H9 (cell line): ENCODE results near the gene NEIL1. TPM values are rescaled to one million over a fixed set of nuclear protein-coding genes. Genes with fewer than 3 reads are reported as not detected.
A peak's percentile ranks its signal among the peaks of the same experiment; 100 is the strongest.

ENCODE experiments used
- DNase-seq: peaks from one replicate; pipeline ENCODE4 v3.0.0-alpha.2; 2017
- H2AFZ ChIP-seq: one replicate; pipeline ENCODE4 v1.6.1; 2013; ENCODE audit warnings: mild to moderate bottlenecking, low read length, control low read depth, moderate library complexity
- H2AK5ac ChIP-seq: 2 replicates; pipeline ENCODE4 v1.6.1; 2013; ENCODE audit warnings: low read length, control low read depth, mixed read lengths; ENCODE audit not compliant: insufficient read length
- H2BK120ac ChIP-seq: one replicate; pipeline ENCODE4 v1.6.1; 2013; ENCODE audit warnings: low read depth, mild to moderate bottlenecking, low read length, control low read depth, inconsistent platforms; ENCODE audit not compliant: poor library complexity, severe bottlenecking
- H2BK12ac ChIP-seq: 2 replicates; pipeline ENCODE4 v1.6.1; 2013; ENCODE audit warnings: low read length, control low read depth, mixed read lengths, low read depth; ENCODE audit not compliant: insufficient read length
- H2BK15ac ChIP-seq: 2 replicates; pipeline ENCODE4 v1.6.1; 2013; ENCODE audit warnings: low read depth, low read length, control low read depth
- H2BK20ac ChIP-seq: one replicate; pipeline ENCODE4 v1.6.1; 2013; ENCODE audit warnings: low read depth, mild to moderate bottlenecking, low read length, control low read depth, inconsistent platforms; ENCODE audit not compliant: poor library complexity, severe bottlenecking
- H2BK5ac ChIP-seq: 2 replicates; pipeline ENCODE4 v1.6.1; 2013; ENCODE audit warnings: low read length, control low read depth, mixed read lengths; ENCODE audit not compliant: insufficient read length
- H3K14ac ChIP-seq: 2 replicates; pipeline ENCODE4 v1.6.1; 2013; ENCODE audit warnings: low read length, control low read depth; ENCODE audit not compliant: insufficient read depth
- H3K18ac ChIP-seq: 2 replicates; pipeline ENCODE4 v1.6.1; 2013; ENCODE audit warnings: low read depth, mild to moderate bottlenecking, mixed read lengths, low read length, control low read depth; ENCODE audit not compliant: insufficient read length
- H3K23ac ChIP-seq: 2 replicates; pipeline ENCODE4 v1.6.1; 2013; ENCODE audit warnings: low read length, control low read depth, mixed read lengths, low read depth; ENCODE audit not compliant: insufficient read length
- H3K23me2 ChIP-seq: 2 replicates; pipeline ENCODE4 v1.6.1; 2013; ENCODE audit warnings: low read depth, mild to moderate bottlenecking, mixed read lengths, low read length, control low read depth; ENCODE audit not compliant: insufficient read length, poor library complexity, severe bottlenecking
- H3K27ac ChIP-seq: 2 replicates; pipeline ENCODE4 v1.5.1; 2013; ENCODE audit warnings: low read length, control low read depth, mixed read lengths, low read depth; ENCODE audit not compliant: insufficient read length
- H3K27me3 ChIP-seq: 2 replicates; pipeline ENCODE4 v1.6.1; 2013; ENCODE audit warnings: low read length, control low read depth, inconsistent platforms; ENCODE audit not compliant: insufficient read depth
- H3K4ac ChIP-seq: 2 replicates; pipeline ENCODE4 v1.6.1; 2013; ENCODE audit warnings: low read depth, mild to moderate bottlenecking, control low read depth, inconsistent platforms, low read length, moderate library complexity
- H3K4me1 ChIP-seq: 2 replicates; pipeline ENCODE4 v1.6.1; 2013; ENCODE audit warnings: low read length, control low read depth, inconsistent platforms; ENCODE audit not compliant: insufficient read depth
- H3K4me2 ChIP-seq: 2 replicates; pipeline ENCODE4 v1.6.1; 2013; ENCODE audit warnings: low read length, control low read depth, mixed read lengths; ENCODE audit not compliant: insufficient read length, insufficient read depth
- H3K56ac ChIP-seq: 2 replicates; pipeline ENCODE4 v1.6.1; 2013; ENCODE audit warnings: low read depth, mild to moderate bottlenecking, mixed read lengths, low read length, control low read depth; ENCODE audit not compliant: insufficient read length
- H3K79me1 ChIP-seq: 2 replicates; pipeline ENCODE4 v1.6.1; 2013; ENCODE audit warnings: low read depth, mild to moderate bottlenecking, moderate library complexity, low read length, control low read depth, inconsistent platforms; ENCODE audit not compliant: insufficient read depth, poor library complexity, severe bottlenecking
- H3K79me2 ChIP-seq: 2 replicates; pipeline ENCODE4 v1.6.1; 2013; ENCODE audit warnings: low read length, control low read depth, inconsistent platforms; ENCODE audit not compliant: insufficient read depth
- H3K9ac ChIP-seq: 2 replicates; pipeline ENCODE4 v1.6.1; 2013; ENCODE audit warnings: low read length, control low read depth, mixed read lengths; ENCODE audit not compliant: insufficient read length; ENCODE audit errors: extremely low read depth
- H3K9me3 ChIP-seq: one replicate; pipeline ENCODE4 v1.6.1; 2013; ENCODE audit warnings: low read depth, low read length, inconsistent platforms; ENCODE audit not compliant: control insufficient read depth
- H3T11ph ChIP-seq: one replicate; pipeline ENCODE4 v1.6.1; 2013; ENCODE audit warnings: mild to moderate bottlenecking, low read length, control low read depth, inconsistent platforms
- H4K20me1 ChIP-seq: one replicate; pipeline ENCODE4 v1.6.1; 2013; ENCODE audit not compliant: control insufficient read depth, insufficient read length, insufficient read depth
- H4K5ac ChIP-seq: 2 replicates; pipeline ENCODE4 v1.6.1; 2013; ENCODE audit warnings: low read depth, mild to moderate bottlenecking, mixed read lengths, low read length, control low read depth; ENCODE audit not compliant: insufficient read length
- H4K8ac ChIP-seq: replicated peaks from 2 replicates; pipeline ENCODE4 v1.6.1; 2013; ENCODE audit warnings: low read length, control low read depth, mixed read lengths, low read depth; ENCODE audit not compliant: insufficient read length
- H4K91ac ChIP-seq: 2 replicates; pipeline ENCODE4 v1.6.1; 2013; ENCODE audit warnings: low read depth, mild to moderate bottlenecking, moderate library complexity, mixed read lengths, low read length, control low read depth; ENCODE audit not compliant: insufficient read length
- H3K27ac Mint-ChIP-seq, 3 experiments: 2 replicates in 2 of 3; 3 replicates in 1 of 3; pipeline ENCODE4 v1.8.0; 2020 to 2021; ENCODE audit warnings: mixed read lengths in 3 of 3, mild to moderate bottlenecking in 1 of 3, moderate library complexity in 1 of 3
- H3K27me3 Mint-ChIP-seq: 2 replicates; pipeline ENCODE4 v1.8.0; 2021; ENCODE audit warnings: low read depth, mild to moderate bottlenecking, moderate library complexity, mixed read lengths
- H3K36me3 Mint-ChIP-seq, 3 experiments: 2 replicates in 2 of 3; 3 replicates in 1 of 3; pipeline ENCODE4 v1.8.0; 2020 to 2021; ENCODE audit warnings: low read depth in 3 of 3, mixed read lengths in 3 of 3; ENCODE audit not compliant: insufficient read depth in 1 of 3
- H3K4me1 Mint-ChIP-seq, 2 experiments: 2 replicates each; pipeline ENCODE4 v1.8.0; 2020; ENCODE audit warnings: mixed read lengths in 2 of 2
- H3K4me3 Mint-ChIP-seq, 2 experiments: 2 replicates in 1 of 2; 3 replicates in 1 of 2; pipeline ENCODE4 v1.8.0; 2020 to 2021; ENCODE audit warnings: mild to moderate bottlenecking in 2 of 2, mixed read lengths in 2 of 2, moderate library complexity in 1 of 2
- H3K9me3 Mint-ChIP-seq, 2 experiments: 2 replicates in 1 of 2; 3 replicates in 1 of 2; pipeline ENCODE4 v1.8.0; 2020; ENCODE audit warnings: mild to moderate bottlenecking in 2 of 2, mixed read lengths in 2 of 2, moderate library complexity in 1 of 2
- CTCF ChIP-seq: fragments of 200-600 bp; sonication (generic); conservative IDR thresholded peaks from 3 replicates; pipeline ENCODE4 v1.8.0; 2021; ENCODE audit warnings: antibody characterized with exemption, mild to moderate bottlenecking
- WGBS: extraction: QIAGEN DNeasy Blood & Tissue Kit; methylation state at CpG from one replicate; pipeline ENCODE4 v1.1.7; 2013; ENCODE audit warnings: missing lambda C conversion rate, low lambda C conversion rate, mixed read lengths; ENCODE audit not compliant: insufficient read length; ENCODE audit errors: extremely low coverage; 5-methylcytosine and 5-hydroxymethylcytosine counted together
- total RNA-seq: library from RNA; stranded (reverse); gene quantifications from 2 replicates; pipeline ENCODE4 v1.2.1, GENCODE V29; 2021

NEIL1 gene
- total RNA-seq, 1 experiment from 2014 or later: 16.5 TPM

- 0 out of 7 replicates have a peak overlapping the region, but pooled peaks of 2 of the 3 experiments have one; percentile 22 to 34 for H3K27ac Mint-ChIP-seq
- H2BK120ac ChIP-seq: no peak overlapping the region
These were observed 11.5 kb upstream of the NEIL1 start for GRCh38 chr15:75335313-75335704.

More at GRCh38 chr15:75335313-75335704, 11.5 kb upstream of the NEIL1 start:
- no peak for DNase-seq
- Histone ChIP-seq H3K27ac (no peak overlapping the region), H4K8ac (no peak overlapping the region), H3K79me1 (peaks cover 5% of the 10 kb centered on the region), H3K27me3 (no peaks in the 10 kb centered on the region), H3T11ph (no peak overlapping the region), H4K20me1 (no peaks in the 10 kb centered on the region), H2BK20ac (no peak overlapping the region), H2BK12ac (no peak overlapping the region), H3K23me2 (peaks cover 4% of the 10 kb centered on the region), H3K4ac (no peak overlapping the region), H3K4me1 (no peaks in the 10 kb centered on the region), H3K79me2 (peaks cover 1% of the 10 kb centered on the region; the same call in 1 of the 2 replicates), H3K9ac (peak overlapping the region; percentile 55), H2AK5ac (no peak overlapping the region), H3K4me2 (peak overlapping the region; percentile 83), H3K56ac (no peak overlapping the region), H3K14ac (no peak overlapping the region), H3K23ac (no peak overlapping the region), H3K9me3 (no peaks in the 10 kb centered on the region), H2BK5ac (no peak overlapping the region), H2AFZ (peak overlapping the region; percentile 58), H4K91ac (no peak overlapping the region), H4K5ac (no peak overlapping the region), H3K18ac (no peak overlapping the region), H2BK15ac (no peak overlapping the region)
- peak overlapping the region; percentile 98 for H3K4me3 Mint-ChIP-seq
- no peaks in the 10 kb centered on the region for H3K9me3 Mint-ChIP-seq
- WGBS: no CpG with 5 or more reads among the region's 3 CpGs
- TF ChIP-seq CTCF: no peak
- peaks cover 12 to 14% of the 10 kb centered on the region in 2 experiments for H3K4me1 Mint-ChIP-seq
- no peaks in the 10 kb centered on the region; the same call in 1 of the 2 replicates for H3K27me3 Mint-ChIP-seq
- H3K36me3 Mint-ChIP-seq: peaks cover 6 to 13% (median 12%) of the 10 kb centered on the region in 3 experiments; a peak in 6 of 7 replicates
